Measurements from ENCODE around the gene KDM4F.

KDM4F gene

DNA sequence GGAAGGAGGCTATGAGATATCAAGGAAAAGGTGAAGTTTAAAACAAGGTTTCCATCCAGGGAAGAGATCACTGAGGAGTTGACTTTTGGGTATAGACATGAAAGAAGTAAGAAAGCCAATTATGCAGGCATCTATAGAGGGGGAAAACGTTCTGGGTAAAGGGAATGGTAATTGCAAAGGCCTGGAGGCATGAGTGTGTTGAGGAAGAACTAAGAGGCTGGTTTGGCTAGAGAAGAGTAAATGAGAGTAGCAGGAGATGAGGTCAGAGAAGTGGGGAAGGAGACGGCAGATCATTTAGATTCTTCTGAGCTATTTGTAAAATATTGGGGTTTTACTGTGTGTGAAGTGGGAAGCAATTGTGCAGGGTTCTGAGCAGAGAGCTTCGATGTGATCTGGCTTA is 48.0 kb downstream of the KDM4F start:
- H3K14ac ChIP-seq (ENCODE audit: low read length), result no peak overlapping the region
- H3K18ac ChIP-seq (ENCODE audit: low read length), result no peak overlapping the region
- H3K4me1 ChIP-seq (ENCODE audit: control insufficient read depth in 2 of 2, insufficient read depth in 1 of 2, low read depth in 1 of 2, low read length in 2 of 2), result peaks cover 2 to 8% of the 10 kb centered on the region in 2 donors
- no peak overlapping the region for H4K8ac ChIP-seq (ENCODE audit: low read depth, low read length)
- H2BK5ac ChIP-seq (ENCODE audit: low read length), result no peak overlapping the region
- no peak overlapping the region for H3K23ac ChIP-seq (ENCODE audit: low read depth, low read length, poor library complexity)
- no peaks in the 10 kb centered on the region for H3K36me3 ChIP-seq (replicated peaks in 1 of 2; ENCODE audit: control insufficient read depth in 2 of 2, insufficient read depth in 2 of 2, low read length in 2 of 2)
- H3K79me1 ChIP-seq (ENCODE audit: low read depth, low read length), result no peaks in the 10 kb centered on the region
- H2AFZ ChIP-seq (ENCODE audit: low read length), result no peak overlapping the region
- WGBS, 2 donors (ENCODE audit: extremely low coverage in 2 of 2, insufficient read length in 2 of 2, insufficient replicate concordance in 1 of 2), result no CpG with 5 or more reads among the region's 3 CpGs
- no peak overlapping the region for H2AK5ac ChIP-seq (ENCODE audit: low read depth, low read length)
- H3K27ac ChIP-seq (replicated peaks; ENCODE audit: low read length), result no peak overlapping the region
- no peak overlapping the region for H2BK120ac ChIP-seq (ENCODE audit: low read depth, low read length)
- no peak overlapping the region for H3K9ac ChIP-seq (ENCODE audit: low read depth, low read length, poor library complexity)
- no peak overlapping the region for H3K4ac ChIP-seq (ENCODE audit: low read length)
- H2BK15ac ChIP-seq (ENCODE audit: low read length), result no peak overlapping the region
- H3K4me2 ChIP-seq (ENCODE audit: insufficient read depth, low read length, poor library complexity, severe bottlenecking), result no peak overlapping the region
- no peak overlapping the region for H4K91ac ChIP-seq (ENCODE audit: low read depth, low read length, poor library complexity)
- H2BK12ac ChIP-seq (ENCODE audit: low read length), result no peak overlapping the region
- H3K4me3 ChIP-seq (ENCODE audit: low read length in 2 of 2), result no peak overlapping the region
- no peaks in the 10 kb centered on the region for H3K27me3 ChIP-seq (ENCODE audit: control insufficient read depth in 3 of 3, insufficient read depth in 3 of 3, low read depth in 1 of 3, low read length in 3 of 3)
- DNase-seq (ENCODE audit: low spot score), result no peak
- H3K9me3 ChIP-seq (replicated peaks in 1 of 2; ENCODE audit: control insufficient read depth in 2 of 2, insufficient read depth in 1 of 2, low read depth in 1 of 2, low read length in 2 of 2), result no peaks in the 10 kb centered on the region

DNA sequence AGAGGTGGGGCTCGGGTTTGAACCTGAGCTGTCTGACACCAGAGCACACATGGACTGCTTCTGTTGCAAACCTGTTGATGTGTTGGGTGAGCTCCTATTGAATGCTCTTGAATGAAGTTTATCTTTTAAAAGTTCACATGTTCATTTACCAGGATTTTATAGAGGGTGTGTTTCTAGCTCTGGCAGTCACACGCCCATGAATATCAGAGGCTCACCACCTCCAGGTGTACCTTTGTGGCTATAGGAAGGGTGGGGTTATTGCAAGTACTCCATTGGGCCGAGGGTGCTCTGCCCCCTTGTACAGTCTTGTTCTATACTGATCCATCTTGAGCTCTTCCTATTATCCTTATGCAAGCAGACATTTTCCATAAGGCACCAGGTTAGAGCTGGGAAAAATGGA is 49.6 kb downstream of the KDM4F start:
- H2BK5ac ChIP-seq (ENCODE audit: low read length), result no peak overlapping the region
- no peak for DNase-seq (ENCODE audit: low spot score)
- H2AFZ ChIP-seq (ENCODE audit: low read length), result no peak overlapping the region
- no peak overlapping the region for H2AK5ac ChIP-seq (ENCODE audit: low read depth, low read length)
- H2BK15ac ChIP-seq (ENCODE audit: low read length), result no peak overlapping the region
- no peak overlapping the region for H2BK12ac ChIP-seq (ENCODE audit: low read length)
- H4K8ac ChIP-seq (ENCODE audit: low read depth, low read length), result no peak overlapping the region
- H3K79me1 ChIP-seq (ENCODE audit: low read depth, low read length), result no peaks in the 10 kb centered on the region
- no peak overlapping the region for H3K27ac ChIP-seq (replicated peaks; ENCODE audit: low read length)
- H3K23ac ChIP-seq (ENCODE audit: low read depth, low read length, poor library complexity), result no peak overlapping the region
- H3K4me3 ChIP-seq (ENCODE audit: low read length in 2 of 2), result no peak overlapping the region
- no peak overlapping the region for H3K4me2 ChIP-seq (ENCODE audit: insufficient read depth, low read length, poor library complexity, severe bottlenecking)
- no CpG with 5 or more reads among the region's 3 CpGs for WGBS, 2 donors (ENCODE audit: extremely low coverage in 2 of 2, insufficient read length in 2 of 2, insufficient replicate concordance in 1 of 2)
- H4K91ac ChIP-seq (ENCODE audit: low read depth, low read length, poor library complexity), result no peak overlapping the region
- no peak overlapping the region for H3K18ac ChIP-seq (ENCODE audit: low read length)
- H2BK120ac ChIP-seq (ENCODE audit: low read depth, low read length), result no peak overlapping the region
- no peaks in the 10 kb centered on the region for H3K27me3 ChIP-seq (ENCODE audit: control insufficient read depth in 3 of 3, insufficient read depth in 3 of 3, low read depth in 1 of 3, low read length in 3 of 3)
- H3K9me3 ChIP-seq (replicated peaks in 1 of 2; ENCODE audit: control insufficient read depth in 2 of 2, insufficient read depth in 1 of 2, low read depth in 1 of 2, low read length in 2 of 2), result no peaks in the 10 kb centered on the region
- peaks cover 1 to 8% of the 10 kb centered on the region in 2 donors for H3K4me1 ChIP-seq (ENCODE audit: control insufficient read depth in 2 of 2, insufficient read depth in 1 of 2, low read depth in 1 of 2, low read length in 2 of 2)
- H3K36me3 ChIP-seq (replicated peaks in 1 of 2; ENCODE audit: control insufficient read depth in 2 of 2, insufficient read depth in 2 of 2, low read length in 2 of 2), result no peaks in the 10 kb centered on the region
- no peak overlapping the region for H3K14ac ChIP-seq (ENCODE audit: low read length)
- H3K9ac ChIP-seq (ENCODE audit: low read depth, low read length, poor library complexity), result no peak overlapping the region
- no peak overlapping the region for H3K4ac ChIP-seq (ENCODE audit: low read length)

DNA sequence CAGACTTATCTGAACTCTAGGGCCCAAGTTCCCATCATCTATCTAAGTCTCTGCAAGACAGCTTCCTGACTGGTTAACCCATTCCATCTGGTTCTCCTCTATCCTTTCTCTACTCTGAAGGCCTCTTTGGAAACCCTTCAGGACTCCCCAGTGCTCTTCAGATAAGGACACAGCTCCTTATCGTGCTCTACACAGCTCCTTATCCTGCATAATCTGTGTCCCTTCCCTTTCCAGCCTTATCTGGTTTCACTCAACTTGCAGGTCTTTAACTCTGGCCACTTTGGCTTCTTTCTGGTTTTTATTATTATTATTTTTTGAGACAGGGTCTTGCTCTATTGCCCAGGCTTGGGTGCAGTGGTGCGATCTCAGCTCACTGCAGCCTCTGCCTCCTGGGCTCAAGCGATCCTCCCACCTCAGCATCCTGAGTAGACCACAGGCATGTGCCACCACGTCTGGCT is 51.0 kb downstream of the KDM4F start:
- no peak overlapping the region for H3K9ac ChIP-seq (ENCODE audit: low read depth, low read length, poor library complexity)
- H4K91ac ChIP-seq (ENCODE audit: low read depth, low read length, poor library complexity), result no peak overlapping the region
- no peak overlapping the region for H4K8ac ChIP-seq (ENCODE audit: low read depth, low read length)
- no CpG with 5 or more reads among the region's 4 CpGs for WGBS, 2 donors (ENCODE audit: extremely low coverage in 2 of 2, insufficient read length in 2 of 2, insufficient replicate concordance in 1 of 2)
- H3K4me2 ChIP-seq (ENCODE audit: insufficient read depth, low read length, poor library complexity, severe bottlenecking), result no peak overlapping the region
- no peak overlapping the region for H2BK12ac ChIP-seq (ENCODE audit: low read length)
- H3K23ac ChIP-seq (ENCODE audit: low read depth, low read length, poor library complexity), result no peak overlapping the region
- no peak overlapping the region for H2AK5ac ChIP-seq (ENCODE audit: low read depth, low read length)
- H3K14ac ChIP-seq (ENCODE audit: low read length), result no peak overlapping the region
- H3K4ac ChIP-seq (ENCODE audit: low read length), result no peak overlapping the region
- H3K79me1 ChIP-seq (ENCODE audit: low read depth, low read length), result no peaks in the 10 kb centered on the region
- no peak overlapping the region for H3K27ac ChIP-seq (replicated peaks; ENCODE audit: low read length)
- no peak for DNase-seq (ENCODE audit: low spot score)
- H3K18ac ChIP-seq (ENCODE audit: low read length), result no peak overlapping the region
- no peak overlapping the region for H3K4me3 ChIP-seq (ENCODE audit: low read length in 2 of 2)
- no peaks in the 10 kb centered on the region for H3K36me3 ChIP-seq (replicated peaks in 1 of 2; ENCODE audit: control insufficient read depth in 2 of 2, insufficient read depth in 2 of 2, low read length in 2 of 2)
- no peak overlapping the region for H2BK120ac ChIP-seq (ENCODE audit: low read depth, low read length)
- H3K9me3 ChIP-seq (replicated peaks in 1 of 2; ENCODE audit: control insufficient read depth in 2 of 2, insufficient read depth in 1 of 2, low read depth in 1 of 2, low read length in 2 of 2), result no peaks in the 10 kb centered on the region
- H3K4me1 ChIP-seq (ENCODE audit: control insufficient read depth in 2 of 2, insufficient read depth in 1 of 2, low read depth in 1 of 2, low read length in 2 of 2), result peaks cover 1 to 8% of the 10 kb centered on the region in 2 donors
- no peak overlapping the region for H2BK15ac ChIP-seq (ENCODE audit: low read length)
- no peaks in the 10 kb centered on the region for H3K27me3 ChIP-seq (ENCODE audit: control insufficient read depth in 3 of 3, insufficient read depth in 3 of 3, low read depth in 1 of 3, low read length in 3 of 3)
- no peak overlapping the region for H2BK5ac ChIP-seq (ENCODE audit: low read length)
- no peak overlapping the region for H2AFZ ChIP-seq (ENCODE audit: low read length)
